Fibroblast of lung (primary cell): Measurements from ENCODE around the gene CPA4.

ENCODE experiments used
- EZH2 ChIP-seq: IDR thresholded peaks from 2 replicates; pipeline ENCODE4 v1.5.1; 2012; ENCODE audit warnings: low read length, control low read depth, mild to moderate bottlenecking; ENCODE audit errors: missing control alignments
- TF ChIP-seq, protein P1 (sequence below), 2 donors: IDR thresholded peaks in 1 of 2; conservative IDR thresholded peaks in 1 of 2; 1 replicate in 1 of 2; 2 replicates in 1 of 2; pipeline ENCODE4 v1.5.1; 2011 to 2012; ENCODE audit warnings: low read length in 2 of 2, control low read depth in 1 of 2, inconsistent platforms in 1 of 2, low read depth in 1 of 2, mild to moderate bottlenecking in 1 of 2

DNA sequence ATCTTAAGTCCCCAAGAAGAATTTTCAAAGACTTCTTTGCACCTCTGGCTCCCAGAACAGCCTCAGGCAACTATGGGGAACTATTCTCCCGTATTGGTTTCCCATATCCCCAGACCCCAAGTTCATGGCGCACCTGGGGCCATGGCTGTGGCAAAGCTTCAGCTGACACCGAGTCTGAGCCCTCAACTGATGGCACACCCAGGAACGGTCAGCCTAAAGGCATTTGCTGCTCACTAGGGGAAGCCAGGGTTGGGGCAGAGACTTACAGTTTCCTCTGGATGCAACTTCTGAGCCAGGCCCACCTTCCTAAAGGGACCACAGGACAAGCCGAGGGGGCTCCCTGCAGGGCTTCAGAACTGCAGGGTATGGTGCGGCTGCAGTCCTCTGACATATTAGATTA is 73.6 kb downstream of the CPA4 start:
- no peak for TF ChIP-seq EZH2
- TF ChIP-seq, protein P1, sequence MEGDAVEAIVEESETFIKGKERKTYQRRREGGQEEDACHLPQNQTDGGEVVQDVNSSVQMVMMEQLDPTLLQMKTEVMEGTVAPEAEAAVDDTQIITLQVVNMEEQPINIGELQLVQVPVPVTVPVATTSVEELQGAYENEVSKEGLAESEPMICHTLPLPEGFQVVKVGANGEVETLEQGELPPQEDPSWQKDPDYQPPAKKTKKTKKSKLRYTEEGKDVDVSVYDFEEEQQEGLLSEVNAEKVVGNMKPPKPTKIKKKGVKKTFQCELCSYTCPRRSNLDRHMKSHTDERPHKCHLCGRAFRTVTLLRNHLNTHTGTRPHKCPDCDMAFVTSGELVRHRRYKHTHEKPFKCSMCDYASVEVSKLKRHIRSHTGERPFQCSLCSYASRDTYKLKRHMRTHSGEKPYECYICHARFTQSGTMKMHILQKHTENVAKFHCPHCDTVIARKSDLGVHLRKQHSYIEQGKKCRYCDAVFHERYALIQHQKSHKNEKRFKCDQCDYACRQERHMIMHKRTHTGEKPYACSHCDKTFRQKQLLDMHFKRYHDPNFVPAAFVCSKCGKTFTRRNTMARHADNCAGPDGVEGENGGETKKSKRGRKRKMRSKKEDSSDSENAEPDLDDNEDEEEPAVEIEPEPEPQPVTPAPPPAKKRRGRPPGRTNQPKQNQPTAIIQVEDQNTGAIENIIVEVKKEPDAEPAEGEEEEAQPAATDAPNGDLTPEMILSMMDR (conservative IDR thresholded peaks at IDR 0.05 in 1 of 2, IDR thresholded peaks at IDR 0.05 in 1 of 2; ENCODE audit: low read depth in 1 of 2, low read length in 2 of 2): no peak
